Osteoblast (primary cell): ENCODE measurements around the gene RFX1. TPM values are rescaled to one million over a fixed set of nuclear protein-coding genes. Genes with fewer than 3 reads are reported as not detected.
"Not testable (repeated sequence)": the region's sequence is repeated elsewhere in the genome, so short reads cannot be mapped to it uniquely, and the experiment has no call there.

ENCODE experiments used
- DNase-seq: peaks from one replicate; pipeline ENCODE4 v3.0.0; 2011; ENCODE audit warnings: low spot score, mixed read lengths; ENCODE audit not compliant: insufficient read length; ENCODE audit errors: missing footprints
- H2AFZ ChIP-seq: 2 replicates; pipeline ENCODE4 v1.6.0; 2011; ENCODE audit warnings: mild to moderate bottlenecking, low read length
- H3K27ac ChIP-seq: 2 replicates; pipeline ENCODE4 v1.5.1; 2011; ENCODE audit warnings: mild to moderate bottlenecking, low read depth, low read length, moderate library complexity
- H3K27me3 ChIP-seq: 2 replicates; pipeline ENCODE4 v1.6.0; 2012; ENCODE audit warnings: mild to moderate bottlenecking, control low read depth, inconsistent platforms, low read length, moderate library complexity; ENCODE audit not compliant: insufficient read depth
- H3K36me3 ChIP-seq: 2 replicates; pipeline ENCODE4 v1.5.1; 2011; ENCODE audit warnings: mild to moderate bottlenecking, low read length, control low read depth, moderate library complexity; ENCODE audit not compliant: insufficient read depth
- H3K4me1 ChIP-seq: 2 replicates; pipeline ENCODE4 v1.5.1; 2011; ENCODE audit warnings: mild to moderate bottlenecking, low read length, control low read depth, moderate library complexity; ENCODE audit not compliant: insufficient read depth
- H3K4me2 ChIP-seq: 2 replicates; pipeline ENCODE4 v1.6.0; 2011; ENCODE audit warnings: mild to moderate bottlenecking, low read length; ENCODE audit not compliant: insufficient read depth
- H3K4me3 ChIP-seq: fragments of 200-600 bp; sonication (generic); 3 replicates; pipeline ENCODE4 v1.5.1; 2012; ENCODE audit warnings: mild to moderate bottlenecking, low read length, inconsistent platforms; ENCODE audit not compliant: insufficient read depth
- H3K79me2 ChIP-seq: 2 replicates; pipeline ENCODE4 v1.6.0; 2012; ENCODE audit warnings: mild to moderate bottlenecking, low read length, control low read depth, inconsistent platforms; ENCODE audit not compliant: insufficient read depth
- H3K9me3 ChIP-seq: 2 replicates; pipeline ENCODE4 v1.5.1; 2011; ENCODE audit warnings: low read depth, low read length, control low read depth
- H4K20me1 ChIP-seq: 2 replicates; pipeline ENCODE4 v1.6.0; 2012; ENCODE audit warnings: mild to moderate bottlenecking, low read length, control low read depth; ENCODE audit not compliant: insufficient read depth
- CTCF ChIP-seq: IDR thresholded peaks from 2 replicates; pipeline ENCODE4 v1.5.1; 2011; ENCODE audit warnings: mild to moderate bottlenecking, low read depth, low read length, moderate library complexity; ENCODE audit errors: extremely low read depth
- total RNA-seq: library from RNA; depleted of rRNA; stranded (reverse); fragments of >200 nt; gene quantifications from 2 replicates; pipeline ENCODE4 v1.2.3, GENCODE V29; 2012

Gene RFX1
- total RNA-seq, 1 donor: 2.5 TPM

DNA sequence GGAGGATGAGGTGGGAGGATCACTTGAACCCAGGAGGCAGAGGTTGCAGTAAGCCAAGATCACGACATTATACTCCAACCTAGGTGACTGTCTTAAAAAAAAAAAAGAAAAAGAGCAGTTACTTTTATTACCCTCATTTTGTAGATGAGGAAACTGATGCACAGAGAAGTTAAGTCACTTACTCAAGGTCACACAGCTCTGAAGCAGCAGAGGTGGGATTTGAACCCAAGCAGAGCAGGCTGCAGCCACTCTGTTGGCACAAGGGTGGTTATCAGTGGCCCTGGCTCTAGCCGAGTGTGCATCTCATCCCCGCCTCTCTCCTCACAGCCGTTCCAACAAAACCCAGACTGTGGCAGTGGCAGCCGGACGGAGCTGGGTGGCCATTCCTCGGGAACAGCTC, 33.1 kb upstream of the RFX1 start:
- H2AFZ ChIP-seq: no peak overlapping the region

GRCh38 chr19:14035706-14036105, 29.6 kb upstream of the RFX1 start:
- H2AFZ ChIP-seq: no peak overlapping the region

More for the DNA sequence above, 33.1 kb upstream of the RFX1 start:
- Histone ChIP-seq H3K79me2 (no peaks in the 10 kb centered on the region), H3K4me2 (no peak overlapping the region), H3K27me3 (no peaks in the 10 kb centered on the region), H4K20me1 (no peaks in the 10 kb centered on the region), H3K27ac (no peak overlapping the region), H3K4me3 (no peak overlapping the region), H3K9me3 (no peaks in the 10 kb centered on the region), H3K36me3 (no peaks in the 10 kb centered on the region), H3K4me1 (peaks cover 3% of the 10 kb centered on the region)
- DNase-seq: no peak
- no peak for TF ChIP-seq CTCF

DNA sequence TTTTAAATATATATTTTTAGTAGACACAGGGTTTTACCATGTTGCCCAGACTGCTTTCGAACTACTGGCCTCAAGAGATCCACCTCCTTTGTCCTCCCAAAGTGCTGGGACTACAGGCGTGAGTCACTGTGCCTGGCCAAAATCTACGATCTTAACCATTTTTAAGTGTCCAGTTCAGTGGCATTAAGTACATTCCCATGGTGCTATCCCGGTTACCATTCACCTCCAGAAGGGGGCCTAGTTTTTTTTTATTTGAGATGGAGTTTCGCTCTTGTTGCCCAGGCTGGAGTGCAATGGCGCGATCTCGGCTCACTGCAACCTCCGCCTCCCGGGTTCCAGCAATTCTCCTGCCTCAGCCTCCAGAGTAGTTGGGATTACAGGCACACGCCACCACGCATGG, 29.0 kb upstream of the RFX1 start:
- H3K27me3 ChIP-seq, H3K4me3 ChIP-seq, H3K4me2 ChIP-seq, H3K79me2 ChIP-seq, DNase-seq, H3K36me3 ChIP-seq, H2AFZ ChIP-seq, H3K4me1 ChIP-seq, H4K20me1 ChIP-seq, H3K9me3 ChIP-seq, H3K27ac ChIP-seq: not testable (repeated sequence)

More at GRCh38 chr19:14035706-14036105, 29.6 kb upstream of the RFX1 start:
- Histone ChIP-seq H3K4me2 (no peak overlapping the region), H3K79me2 (no peaks in the 10 kb centered on the region), H3K36me3 (no peaks in the 10 kb centered on the region), H3K4me1 (peaks cover 4% of the 10 kb centered on the region), H3K27ac (no peak overlapping the region), H3K9me3 (no peaks in the 10 kb centered on the region), H4K20me1 (no peaks in the 10 kb centered on the region), H3K27me3 (peaks cover 3% of the 10 kb centered on the region), H3K4me3 (no peak overlapping the region)
- no peak for TF ChIP-seq CTCF
- DNase-seq: no peak

DNA sequence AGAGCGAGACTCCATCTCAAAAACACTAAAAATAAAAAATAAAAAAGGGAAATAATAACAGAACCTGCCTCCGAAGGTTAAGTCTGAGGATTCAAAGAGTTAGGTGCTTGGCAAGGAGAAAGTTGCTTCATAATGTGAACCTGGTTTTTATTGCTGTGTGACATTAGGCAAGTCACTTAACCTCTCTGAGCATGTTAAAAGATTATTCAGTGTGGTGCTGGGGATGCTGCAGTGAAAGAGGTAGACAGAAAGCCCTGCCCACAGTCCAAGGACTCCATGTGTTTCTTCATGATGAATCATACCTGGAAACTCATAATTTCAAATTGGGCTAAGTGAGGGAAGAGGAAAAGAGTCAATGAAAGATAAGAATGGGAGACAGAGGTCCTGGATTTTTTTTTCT, 27.8 kb upstream of the RFX1 start:
- H3K27me3 ChIP-seq: peaks cover 6% of the 10 kb centered on the region
- H2AFZ ChIP-seq: no peak overlapping the region
- peaks cover 4% of the 10 kb centered on the region for H3K4me1 ChIP-seq
- no peak overlapping the region for H3K27ac ChIP-seq
- no peaks in the 10 kb centered on the region for H3K36me3 ChIP-seq
- H3K79me2 ChIP-seq: no peaks in the 10 kb centered on the region
- no peaks in the 10 kb centered on the region for H3K9me3 ChIP-seq
- no peak overlapping the region for H3K4me2 ChIP-seq
- H3K4me3 ChIP-seq: no peak overlapping the region
- DNase-seq: no peak
- H4K20me1 ChIP-seq: no peaks in the 10 kb centered on the region
- no peak for TF ChIP-seq CTCF
